Measurements from ENCODE around the gene KLF6. TPM values are rescaled to one million over a fixed set of nuclear protein-coding genes. Genes with fewer than 3 reads are reported as not detected.
A peak's percentile ranks its signal among the peaks of the same experiment; 100 is the strongest.

The KLF6 gene
- total and polyA plus RNA-seq, 2 experiments from 2014 or later, result 187 to 602 TPM

DNA sequence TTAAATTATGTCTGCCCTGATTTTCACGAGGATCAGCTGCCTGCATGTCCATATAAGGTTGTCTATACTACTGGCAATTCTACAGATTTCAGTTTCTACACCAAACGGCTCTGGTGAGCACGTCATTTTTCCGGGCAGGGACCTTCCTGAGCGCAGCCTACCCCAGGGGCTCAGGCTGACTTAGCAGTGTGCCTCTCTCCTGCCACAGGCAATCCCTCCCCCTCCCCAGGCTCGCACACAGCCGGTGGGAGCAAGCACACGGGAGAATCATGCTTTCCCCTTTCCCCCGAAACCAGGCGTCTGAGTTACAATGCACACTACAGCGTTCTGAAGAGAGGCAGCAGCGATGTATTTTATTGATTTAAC is 1.7 kb downstream of the KLF6 start:
- under 1% methylated on average over 12 of the region's 12 CpGs for WGBS (ENCODE audit: low lambda C conversion rate, missing lambda C conversion rate)
- no peaks in the 10 kb centered on the region for H3K9me3 ChIP-seq (ENCODE audit: low read depth)
- peak overlapping the region; percentile 78 for H3K4me2 ChIP-seq
- H3K79me2 ChIP-seq, result peaks cover 65% of the 10 kb centered on the region
- no peaks in the 10 kb centered on the region for H3K9me2 ChIP-seq (replicated peaks; ENCODE audit: insufficient read depth)
- H3K36me3 ChIP-seq (replicated peaks; ENCODE audit: insufficient read depth, low read depth), result peaks cover 9% of the 10 kb centered on the region
- peak; percentile 72 for DNase-seq (ENCODE audit: low spot score)
- H3K4me3 ChIP-seq, result peak overlapping the region; percentile 76
- peak overlapping the region; percentile 100 for H3K27ac ChIP-seq
- no peak overlapping the region for H2AFZ ChIP-seq
- peaks cover 58% of the 10 kb centered on the region for H4K20me1 ChIP-seq (ENCODE audit: insufficient read depth, poor library complexity, severe bottlenecking)
- no peak for TF ChIP-seq EZH2phosphoT487 (IDR thresholded peaks at IDR 0.05; ENCODE audit: low read depth, severe bottlenecking, unreplicated experiment)
- TF ChIP-seq EZH2 (IDR thresholded peaks at IDR 0.05; ENCODE audit: borderline replicate concordance), result no peak
- no peak for TF ChIP-seq CTCF (IDR thresholded peaks at IDR 0.05; ENCODE audit: poor library complexity)
- H3K27me3 ChIP-seq, result no peaks in the 10 kb centered on the region
- H3K4me1 ChIP-seq (ENCODE audit: insufficient read depth), result peaks cover 33% of the 10 kb centered on the region

DNA sequence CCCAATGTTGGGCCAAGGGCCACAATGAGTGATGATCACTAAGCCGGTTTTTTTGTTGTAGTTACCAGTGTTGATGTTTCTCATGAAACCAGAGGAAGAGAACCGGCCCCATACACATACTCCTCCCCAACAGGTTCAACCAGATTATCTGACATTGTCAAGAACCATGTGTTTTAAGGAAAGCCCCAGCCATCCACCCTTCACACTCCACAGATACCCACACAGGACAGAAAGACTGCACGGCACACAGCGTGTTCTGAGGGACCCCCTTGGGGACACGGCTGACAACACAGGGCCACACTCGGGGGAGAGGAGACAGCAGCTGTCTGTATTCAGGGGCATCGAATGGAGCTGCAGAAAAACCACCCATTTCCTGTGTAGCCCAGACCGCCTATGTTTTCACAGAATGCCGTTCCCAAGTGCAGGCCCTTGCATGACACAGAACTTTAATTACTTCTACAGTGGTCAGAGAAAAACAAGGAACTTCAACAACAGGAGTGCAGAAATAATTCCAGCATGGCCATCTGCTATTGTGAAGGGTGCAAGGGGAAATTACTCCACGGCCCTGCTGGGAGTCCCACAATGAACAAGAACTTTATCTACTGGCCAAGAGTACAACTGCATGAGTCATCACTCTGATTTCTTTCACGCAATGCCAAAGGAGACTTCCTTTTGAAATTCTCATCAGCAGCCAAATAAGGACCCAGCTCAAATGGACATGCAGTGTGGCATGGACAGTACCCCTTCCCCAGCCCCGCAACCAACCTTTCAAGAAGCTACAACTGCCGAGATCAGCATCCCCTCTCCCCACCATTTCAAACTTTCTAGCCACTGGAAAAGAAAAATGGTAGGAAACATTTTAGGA is 2.3 kb downstream of the KLF6 start:
- WGBS (ENCODE audit: low lambda C conversion rate, missing lambda C conversion rate), result 9% methylated on average over 13 of the region's 13 CpGs
- TF ChIP-seq CTCF (IDR thresholded peaks at IDR 0.05; ENCODE audit: poor library complexity) (no peak), EZH2phosphoT487 (IDR thresholded peaks at IDR 0.05; ENCODE audit: low read depth, severe bottlenecking, unreplicated experiment) (no peak), EZH2 (IDR thresholded peaks at IDR 0.05; ENCODE audit: borderline replicate concordance) (no peak)
- peak; percentile 76 for DNase-seq (ENCODE audit: low spot score)
- Histone ChIP-seq H3K9me3 (ENCODE audit: low read depth) (no peaks in the 10 kb centered on the region), H4K20me1 (ENCODE audit: insufficient read depth, poor library complexity, severe bottlenecking) (peaks cover 64% of the 10 kb centered on the region), H3K27ac (peak overlapping the region; percentile 100), H3K4me1 (ENCODE audit: insufficient read depth) (peaks cover 39% of the 10 kb centered on the region), H2AFZ (no peak overlapping the region), H3K4me2 (peak overlapping the region; percentile 78), H3K36me3 (replicated peaks; ENCODE audit: insufficient read depth, low read depth) (peaks cover 15% of the 10 kb centered on the region), H3K27me3 (no peaks in the 10 kb centered on the region), H3K9me2 (replicated peaks; ENCODE audit: insufficient read depth) (no peaks in the 10 kb centered on the region), H3K4me3 (peak overlapping the region; percentile 76), H3K79me2 (peaks cover 72% of the 10 kb centered on the region)

GRCh38 chr10:3782146-3782450 is 2.9 kb downstream of the KLF6 start:
- H3K27me3 ChIP-seq, result no peaks in the 10 kb centered on the region
- peak overlapping the region; percentile 78 for H3K4me2 ChIP-seq
- peaks cover 15% of the 10 kb centered on the region for H3K36me3 ChIP-seq (replicated peaks; ENCODE audit: insufficient read depth, low read depth)
- no peak for TF ChIP-seq CTCF (IDR thresholded peaks at IDR 0.05; ENCODE audit: poor library complexity)
- no peak for TF ChIP-seq EZH2 (IDR thresholded peaks at IDR 0.05; ENCODE audit: borderline replicate concordance)
- no peak for TF ChIP-seq EZH2phosphoT487 (IDR thresholded peaks at IDR 0.05; ENCODE audit: low read depth, severe bottlenecking, unreplicated experiment)
- no peak overlapping the region for H2AFZ ChIP-seq
- DNase-seq (ENCODE audit: low spot score), result no peak
- H4K20me1 ChIP-seq (ENCODE audit: insufficient read depth, poor library complexity, severe bottlenecking), result peaks cover 65% of the 10 kb centered on the region
- H3K27ac ChIP-seq, result peak overlapping the region; percentile 100
- no peaks in the 10 kb centered on the region for H3K9me3 ChIP-seq (ENCODE audit: low read depth)
- H3K79me2 ChIP-seq, result peaks cover 72% of the 10 kb centered on the region
- H3K4me3 ChIP-seq, result peak overlapping the region; percentile 76
- H3K9me2 ChIP-seq (replicated peaks; ENCODE audit: insufficient read depth), result no peaks in the 10 kb centered on the region
- WGBS (ENCODE audit: low lambda C conversion rate, missing lambda C conversion rate), result 39% methylated on average over 8 of the region's 8 CpGs
- peaks cover 41% of the 10 kb centered on the region for H3K4me1 ChIP-seq (ENCODE audit: insufficient read depth)
